NCI-H146 (cell line): ENCODE measurements around the gene CPS1.

Experiments used
- DNase-seq: peaks from one replicate; lab custom pipeline; 2025; lab: John Stamatoyannopoulos, UW

The CPS1 gene

GRCh38 chr2:210546424-210547208 lies 9.8 kb upstream of the CPS1 start:
- no peak for DNase-seq

- no peak for DNase-seq
These were observed 8.4 kb upstream of the CPS1 start for GRCh38 chr2:210548031-210548430.

GRCh38 chr2:210548878-210549384 lies 7.5 kb upstream of the CPS1 start:
- no peak for DNase-seq

GRCh38 chr2:210551001-210551400 lies 5.4 kb upstream of the CPS1 start:
- no peak for DNase-seq

GRCh38 chr2:210553373-210553772 lies 3.0 kb upstream of the CPS1 start:
- DNase-seq = no peak

- DNase-seq = no peak
These were observed 844 bp upstream of the CPS1 start for GRCh38 chr2:210555555-210555954.

- DNase-seq = no peak
These were observed 1.3 kb downstream of the CPS1 start for GRCh38 chr2:210557721-210558120.

GRCh38 chr2:210558708-210559107 lies 2.3 kb downstream of the CPS1 start:
- no peak for DNase-seq

GRCh38 chr2:210559182-210559581 lies 2.8 kb downstream of the CPS1 start:
- DNase-seq = no peak

GRCh38 chr2:210561475-210561874 lies 5.1 kb downstream of the CPS1 start:
- DNase-seq = no peak

- no peak for DNase-seq
These were observed 5.7 kb downstream of the CPS1 start for GRCh38 chr2:210562091-210562490.

- no peak for DNase-seq
These were observed 6.2 kb downstream of the CPS1 start for GRCh38 chr2:210562502-210563080.

- no peak for DNase-seq
These were observed 10.9 kb downstream of the CPS1 start for GRCh38 chr2:210567279-210567678.

- DNase-seq = no peak
These were observed 11.7 kb downstream of the CPS1 start for GRCh38 chr2:210568108-210568507.

- DNase-seq = peak; percentile 57
These were observed 21.1 kb downstream of the CPS1 start for GRCh38 chr2:210577263-210578071.

GRCh38 chr2:210584834-210585233 lies 28.4 kb downstream of the CPS1 start:
- no peak for DNase-seq

- DNase-seq = no peak
These were observed 30.0 kb downstream of the CPS1 start for GRCh38 chr2:210586381-210586780.

GRCh38 chr2:210591663-210592062 lies 35.3 kb downstream of the CPS1 start:
- no peak for DNase-seq

- DNase-seq = no peak
These were observed 36.3 kb downstream of the CPS1 start for GRCh38 chr2:210592726-210593125.

GRCh38 chr2:210593166-210593565 lies 36.8 kb downstream of the CPS1 start:
- no peak for DNase-seq

GRCh38 chr2:210598219-210598618 lies 41.8 kb downstream of the CPS1 start:
- no peak for DNase-seq

- no peak for DNase-seq
These were observed 43.1 kb downstream of the CPS1 start for GRCh38 chr2:210599476-210599875.

GRCh38 chr2:210604666-210605065 lies 48.3 kb downstream of the CPS1 start:
- DNase-seq = no peak
